K562 (cell line): ENCODE data around the gene IFNAR2. TPM values are rescaled to one million over a fixed set of nuclear protein-coding genes. Genes with fewer than 3 reads are reported as not detected.

Experiments
- ATAC-seq: fragments of 200-7000 bp; cut with Tn5 transposase; 3 replicates; pipeline ENCODE4 v1.9.1; 2020; ENCODE audit warnings: moderate library complexity
- BruUV-seq: library from RNA; stranded (reverse); fragments of 400-500 nt; replicated peaks from 2 replicates; lab custom pipeline; 2021; lab: Mats Ljungman, UMichigan
- CTCF ChIA-PET: fragments of 300-600 bp; formaldehyde crosslinking; extraction: SDS; loops from one replicate; lab custom pipeline; 2021; ENCODE audit warnings: low intra/inter-chr PET ratio; lab: Yijun Ruan, JAX
- POLR2A ChIA-PET: fragments of 300-600, 350-650 bp; sonication (Branson Sonifier 250); formaldehyde crosslinking; extraction: SDS; loops from one replicate; lab custom pipeline; 2021; ENCODE audit warnings: antibody characterized with exemption, inconsistent platforms; lab: Yijun Ruan, JAX
- DNase-seq, 4 experiments: peaks; one replicate each; pipeline versions ENCODE4 v3.0.0 to v3.0.0-alpha.2; 2011 to 2018; ENCODE audit warnings: low spot score in 3 of 4, mixed read lengths in 3 of 4; ENCODE audit errors: extremely low read depth in 1 of 4
- FAIRE-seq: peaks from 2 replicates; lab custom pipeline; 2011; peaks lifted over from hg19 to GRCh38; lab: Jason Lieb, UNC
- H2AFZ ChIP-seq: 2 replicates; pipeline ENCODE4 v1.6.0; 2011; ENCODE audit warnings: low read depth, low read length, control low read depth, inconsistent platforms
- H3K27ac ChIP-seq: fragments of 200-600 bp; 3 replicates; pipeline ENCODE4 v1.8.0; 2011; ENCODE audit warnings: low read depth, mild to moderate bottlenecking, control low read depth, inconsistent platforms, low read length, moderate library complexity, mixed read lengths; ENCODE audit errors: extremely low read depth
- H3K27me3 ChIP-seq, 2 experiments: fragments of 300-600 bp in 1 of 2; 2 replicates in 1 of 2; 3 replicates in 1 of 2; pipeline versions ENCODE4 v1.6.0 to v1.8.0; 2011; ENCODE audit warnings: inconsistent platforms in 2 of 2, low read length in 2 of 2, mild to moderate bottlenecking in 1 of 2, mixed read lengths in 1 of 2, moderate library complexity in 1 of 2; ENCODE audit not compliant: control insufficient read depth in 2 of 2, insufficient read depth in 2 of 2
- H3K36me3 ChIP-seq: fragments of 300-600 bp; 3 replicates; pipeline ENCODE4 v1.8.0; 2011; ENCODE audit warnings: mild to moderate bottlenecking, low read length, inconsistent platforms; ENCODE audit not compliant: control insufficient read depth, insufficient read depth
- H3K4me1 ChIP-seq, 2 experiments: fragments of 200-600 bp in 1 of 2; replicated peaks in 1 of 2; 2 replicates in 1 of 2; 3 replicates in 1 of 2; pipeline versions ENCODE4 v1.5.1 to v1.8.0; 2011; ENCODE audit warnings: inconsistent platforms in 2 of 2, low read length in 2 of 2, mild to moderate bottlenecking in 1 of 2, mixed read lengths in 1 of 2, moderate library complexity in 1 of 2; ENCODE audit not compliant: control insufficient read depth in 2 of 2, insufficient read depth in 2 of 2
- H3K4me2 ChIP-seq: 2 replicates; pipeline ENCODE4 v1.6.1; 2011; ENCODE audit warnings: low read length, control low read depth, inconsistent platforms, mixed read lengths; ENCODE audit not compliant: insufficient read depth
- H3K4me3 ChIP-seq: fragments of 200-600 bp; sonication (generic), shearing (Covaris generic); 2 replicates; pipeline ENCODE4 v1.5.1; 2016; ENCODE audit warnings: control low read depth, inconsistent platforms
- H3K79me2 ChIP-seq: fragments of 200-600 bp; 3 replicates; pipeline ENCODE4 v1.8.0; 2011; ENCODE audit warnings: low read length, inconsistent platforms; ENCODE audit not compliant: control insufficient read depth, insufficient read depth
- H3K9ac ChIP-seq, 2 experiments: 2 replicates each; pipeline versions ENCODE4 v1.6.0 to v1.6.1; 2011; ENCODE audit warnings: low read depth in 2 of 2, low read length in 2 of 2, control low read depth in 1 of 2, inconsistent platforms in 1 of 2, mild to moderate bottlenecking in 1 of 2, mixed read lengths in 1 of 2; ENCODE audit not compliant: insufficient read depth in 1 of 2
- H3K9me1 ChIP-seq: one replicate; pipeline ENCODE4 v1.6.0; 2011; ENCODE audit warnings: inconsistent platforms, mild to moderate bottlenecking, low read length, moderate library complexity; ENCODE audit not compliant: control insufficient read depth, insufficient read depth
- H3K9me3 ChIP-seq: replicated peaks from 2 replicates; pipeline ENCODE4 v1.5.1; 2011; ENCODE audit warnings: low read depth, low read length, inconsistent platforms; ENCODE audit not compliant: control insufficient read depth, insufficient read depth
- H4K20me1 ChIP-seq: replicated peaks from 2 replicates; pipeline ENCODE4 v1.6.1; 2011; ENCODE audit warnings: low read length, inconsistent platforms, mixed read lengths; ENCODE audit not compliant: control insufficient read depth, insufficient read depth
- ELF1 ChIP-seq: fragments of 200-800 bp; sonication (Bioruptor generic); IDR thresholded peaks from 2 replicates; pipeline ENCODE4 v1.6.1; 2016; ENCODE audit warnings: missing genetic modification characterization, missing compliant biosample characterization
- ETV1 ChIP-seq: fragments of 450-650 bp; conservative IDR thresholded peaks from 2 replicates; pipeline ENCODE4 v1.6.1; 2016; ENCODE audit warnings: missing genetic modification characterization, control low read depth, low read depth, missing compliant biosample characterization
- SAFB ChIP-seq: fragments of 200-400 bp; formaldehyde crosslinking; IDR thresholded peaks from 2 replicates; pipeline ENCODE4 v1.6.1; 2017; ENCODE audit warnings: low read depth, low read length, borderline replicate concordance
- UBTF ChIP-seq, 2 experiments: IDR thresholded peaks; 2 replicates each; pipeline ENCODE4 v1.6.1; 2012; ENCODE audit warnings: improper control_type of control experiment in 2 of 2, low read depth in 2 of 2, low read length in 2 of 2, borderline replicate concordance in 1 of 2
- ZNF668 ChIP-seq: fragments of 250-450 bp; sonication (Bioruptor Pico); IDR thresholded peaks from 2 replicates; pipeline ENCODE4 v1.8.0; 2022; ENCODE audit warnings: mild to moderate bottlenecking, inconsistent platforms
- WGBS: fragments of 100-300 bp; shearing (Covaris generic); methylation state at CpG from one replicate; pipeline ENCODE4 v1.1.6; 2016; ENCODE audit warnings: low coverage, mixed read lengths; ENCODE audit not compliant: insufficient coverage; ENCODE audit errors: missing lambda C conversion rate; 5-methylcytosine and 5-hydroxymethylcytosine counted together
- in situ Hi-C: fragments of 300-500 bp; cut with MboI; formaldehyde crosslinking; loops from 4 replicates; pipeline ENCODE4 v1.15.0; 2018; ENCODE audit warnings: inconsistent platforms, mixed read lengths
- intact Hi-C: fragments of 100-400 bp; cut with micrococcal nuclease; formaldehyde crosslinking; loops from 2 replicates; pipeline ENCODE4 v1.14.2; 2022
- polyA plus RNA-seq, 8 experiments: library from polyadenylated mRNA; depleted of rRNA in 4 of 8; stranded (reverse) in 5 of 8; unstranded in 3 of 8; fragments of >200 nt; fragmentation: Nextera tagmentation in 2 of 8; fragmentation: Illumina TruSeq in 1 of 8; extraction: Ambion mirVana in 2 of 8; extraction: Trizol in 1 of 8; gene quantifications; 2 replicates each; pipeline versions ENCODE4 v1.2.1 to v1.2.3, GENCODE V29; 2011 to 2014; ENCODE audit warnings: inconsistent platforms in 1 of 8, missing spikeins in 1 of 8
- total RNA-seq, 7 experiments: library from RNA; depleted of rRNA in 6 of 7; stranded (reverse); fragments of >200 nt in 6 of 7; fragmentation: Illumina TruSeq in 2 of 7; extraction: Trizol in 2 of 7; gene quantifications; 2 replicates each; pipeline versions ENCODE4 v1.2.1 to v1.2.3, GENCODE V29; 2011 to 2021; ENCODE audit warnings: low replicate concordance in 1 of 7

The IFNAR2 gene
- total and polyA plus RNA-seq, 9 of the 15 experiments (the other 6 are each of a cell fraction or from before 2014, with no cell fraction given): 1.7 to 48.3 (median 8.4) TPM

DNA sequence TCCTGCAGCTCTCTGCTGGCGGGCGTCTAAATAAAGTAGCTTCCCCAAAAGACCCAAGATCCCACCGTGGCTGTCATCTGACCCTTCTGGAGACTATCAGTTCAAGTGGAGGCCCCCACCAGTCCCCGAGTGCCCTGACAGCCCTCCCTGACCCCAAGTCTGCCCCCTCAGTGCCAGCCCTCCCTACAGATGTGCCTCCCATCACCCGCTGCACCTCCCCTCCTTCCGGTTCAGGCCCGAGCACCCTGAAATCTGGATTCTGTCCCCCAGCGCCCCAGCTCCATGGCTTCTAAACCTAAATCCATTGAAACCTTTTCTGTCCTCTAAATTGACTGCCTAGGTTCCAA, 37.0 kb downstream of the IFNAR2 start:
- H3K79me2 ChIP-seq: peaks cover 10% of the 10 kb centered on the region
- peak overlapping the region; percentile 93 for H3K4me3 ChIP-seq
- H3K9me1 ChIP-seq: no peaks in the 10 kb centered on the region
- ATAC-seq (peak; percentile 46), FAIRE-seq (no peak), DNase-seq (peak in 2 of 4 experiments; percentile 42 to 50)
- H3K4me2 ChIP-seq: peak overlapping the region; percentile 89
- CTCF ChIA-PET: no interaction called here
- peaks cover 5 to 17% of the 10 kb centered on the region in 2 experiments; a peak in 4 of 5 replicates for H3K4me1 ChIP-seq
- peak overlapping the region; percentile 96 for H2AFZ ChIP-seq
- BruUV-seq: no TSS peak
- H4K20me1 ChIP-seq: peaks cover 5% of the 10 kb centered on the region; the same call in 1 of the 2 replicates
- peaks cover 24% of the 10 kb centered on the region; the same call in 1 of the 3 replicates for H3K36me3 ChIP-seq
- POLR2A ChIA-PET: interaction anchor here (0.6 to 3.3 kb wide), 5 partner anchors 12 to 95 kb away, joined by 3 to 13 read pairs (median 3); no protein-coding TSS in a partner anchor
- WGBS: 3% methylated on average over 8 of the region's 8 CpGs
- no peak for TF ChIP-seq ZNF668 (CRISPR knock-in tag)
- peak; percentile 43; the same call in 1 of the 2 replicates for TF ChIP-seq ELF1 (tag)
- TF ChIP-seq ETV1 (tag): peak; percentile 40; the same call in 1 of the 2 replicates
- TF ChIP-seq SAFB: no peak
- TF ChIP-seq UBTF (IDR thresholded peaks at IDR 0.05; ENCODE audit: borderline replicate concordance in 1 of 2, low read depth in 2 of 2, low read length in 2 of 2): 0 out of 4 replicates have a peak, but pooled peaks of 1 of the 2 experiments have one; percentile 16
- TF ChIP-seq, all 486 proteins: peak for 3
- intact Hi-C loops (loop anchor here (5.0 kb wide), 2 partner anchors 69 to 96 kb away; no protein-coding TSS in a partner anchor), in situ Hi-C loops (no loop called here)
- Histone ChIP-seq H3K27me3 (no peaks in the 10 kb centered on the region), H3K9ac (peak overlapping the region; percentile 74 to 94), H3K9me3 (no peaks in the 10 kb centered on the region), H3K27ac (peak overlapping the region; percentile 71)
